Caco-2 (cell line): ENCODE measurements around the gene IPMK. TPM values are rescaled to one million over a fixed set of nuclear protein-coding genes. Genes with fewer than 3 reads are reported as not detected.
"Not testable (repeated sequence)": the region's sequence is repeated elsewhere in the genome, so short reads cannot be mapped to it uniquely, and the experiment has no call there.

ENCODE experiments used
- BruUV-seq: library from RNA; stranded (reverse); fragments of 400-500 nt; replicated peaks from 2 replicates; lab custom pipeline; 2021; lab: Mats Ljungman, UMichigan
- CTCF ChIA-PET: fragments of 300-600 bp; sonication (Branson Sonifier 250); formaldehyde crosslinking; loops from one replicate; lab custom pipeline; 2022; ENCODE audit warnings: antibody characterized with exemption; lab: Charles Lee
- POLR2A ChIA-PET: fragments of 300-600 bp; sonication (Branson Sonifier 250); formaldehyde crosslinking; loops from one replicate; lab custom pipeline; 2022; ENCODE audit warnings: antibody characterized with exemption; lab: Charles Lee
- DNase-seq, 2 experiments: peaks; one replicate each; pipeline versions ENCODE4 v3.0.0 to v3.0.0-alpha.2; 2020 to 2022
- H3K27me3 ChIP-seq: replicated peaks from 2 replicates; pipeline ENCODE4 v1.6.0; 2011; ENCODE audit warnings: low read length; ENCODE audit not compliant: control insufficient read depth, insufficient read depth
- H3K36me3 ChIP-seq: 2 replicates; pipeline ENCODE4 v1.5.1; 2011; ENCODE audit warnings: low read length; ENCODE audit not compliant: control insufficient read depth, insufficient read depth
- H3K4me1 ChIP-seq: fragments of 250-450 bp; sonication (Bioruptor Pico); 2 replicates; pipeline ENCODE4 v1.5.1; 2020; ENCODE audit warnings: mild to moderate bottlenecking
- H3K4me3 ChIP-seq: 2 replicates; pipeline ENCODE4 v1.5.1; 2011; ENCODE audit warnings: low read depth, mild to moderate bottlenecking, control low read depth, low read length
- H3K9me3 ChIP-seq: fragments of 250-450 bp; sonication (Bioruptor Pico); 2 replicates; pipeline ENCODE4 v1.5.1; 2020; ENCODE audit warnings: mild to moderate bottlenecking, moderate library complexity
- H3K27ac Mint-ChIP-seq: one replicate; pipeline ENCODE4 v1.8.0; 2022; ENCODE audit warnings: mixed read lengths; ENCODE audit not compliant: unreplicated experiment
- H3K27me3 Mint-ChIP-seq: one replicate; pipeline ENCODE4 v1.8.0; 2022; ENCODE audit warnings: mixed read lengths; ENCODE audit not compliant: insufficient read depth, unreplicated experiment
- H3K36me3 Mint-ChIP-seq: one replicate; pipeline ENCODE4 v1.8.0; 2022; ENCODE audit warnings: mild to moderate bottlenecking, mixed read lengths; ENCODE audit not compliant: insufficient read depth, unreplicated experiment
- H3K4me1 Mint-ChIP-seq: one replicate; pipeline ENCODE4 v1.8.0; 2022; ENCODE audit warnings: low read depth, mixed read lengths; ENCODE audit not compliant: unreplicated experiment
- H3K4me3 Mint-ChIP-seq: one replicate; pipeline ENCODE4 v1.8.0; 2022; ENCODE audit warnings: mild to moderate bottlenecking, moderate library complexity, mixed read lengths; ENCODE audit not compliant: unreplicated experiment
- H3K9me3 Mint-ChIP-seq: one replicate; pipeline ENCODE4 v1.8.0; 2022; ENCODE audit warnings: mixed read lengths; ENCODE audit not compliant: unreplicated experiment
- CTCF ChIP-seq, 2 experiments: fragments of 200-600 bp in 1 of 2; IDR thresholded peaks; 1 replicate in 1 of 2; 2 replicates in 1 of 2; pipeline versions ENCODE4 v1.5.1 to v1.8.0; 2011 to 2022; ENCODE audit warnings: antibody characterized with exemption in 1 of 2, control low read depth in 1 of 2, inconsistent platforms in 1 of 2, low read depth in 1 of 2, low read length in 1 of 2, mild to moderate bottlenecking in 1 of 2, moderate library complexity in 1 of 2; ENCODE audit not compliant: insufficient read depth in 1 of 2, severe bottlenecking in 1 of 2, unreplicated experiment in 1 of 2
- intact Hi-C: fragments of 100-400 bp; cut with micrococcal nuclease; formaldehyde crosslinking; loops from one replicate; pipeline ENCODE4 v1.10.0; 2022; ENCODE audit not compliant: unreplicated experiment
- total RNA-seq: library from RNA; stranded (reverse); gene quantifications from 2 replicates; pipeline ENCODE4 v1.2.3, GENCODE V29; 2022

Gene IPMK
- total RNA-seq, 1 experiment from 2014 or later, result 18.3 TPM

- intact Hi-C loops, result loop anchor here (1.0 kb wide), 2 partner anchors 17 to 29 kb away; no protein-coding TSS in a partner anchor
- peak overlapping the region; percentile 32 for H3K27ac Mint-ChIP-seq
- POLR2A ChIA-PET, result interaction anchor here (0.7 to 1.9 kb wide), 3 partner anchors 28 to 212 kb away, joined by 3 to 7 read pairs (median 4); partner anchors contain the start of genes CISD1 and IPMK
These were observed 28.0 kb downstream of the IPMK start for GRCh38 chr10:58239561-58240169.

GRCh38 chr10:58237014-58237834 lies 30.5 kb downstream of the IPMK start:
- Histone ChIP-seq H3K36me3 (peaks cover 4% of the 10 kb centered on the region; the same call in 1 of the 2 replicates), H3K4me1 (peaks cover 36% of the 10 kb centered on the region), H3K27me3 (no peaks in the 10 kb centered on the region), H3K9me3 (no peaks in the 10 kb centered on the region), H3K4me3 (no peak overlapping the region)
- peak in 1 of 2 experiments; percentile 39 for DNase-seq
- no peak overlapping the region for H3K4me3 Mint-ChIP-seq
- H3K36me3 Mint-ChIP-seq, result peaks cover 33% of the 10 kb centered on the region
- CTCF ChIA-PET, result interaction anchor here (0.8 kb wide), 1 partner anchor 12 kb away, joined by 3 read pairs; no protein-coding TSS in a partner anchor
- TF ChIP-seq CTCF (IDR thresholded peaks at IDR 0.05; ENCODE audit: insufficient read depth in 1 of 2, low read depth in 1 of 2, low read length in 1 of 2, severe bottlenecking in 1 of 2, unreplicated experiment in 1 of 2), result no peak
- POLR2A ChIA-PET, result interaction anchor here (1.4 kb wide), 1 partner anchor 31 kb away, joined by 6 read pairs; the partner anchor contains the start of gene CISD1
- H3K27ac Mint-ChIP-seq, result peak overlapping the region; percentile 32
- peaks cover 46% of the 10 kb centered on the region for H3K4me1 Mint-ChIP-seq
- H3K9me3 Mint-ChIP-seq, result peaks cover 3% of the 10 kb centered on the region
- BruUV-seq, result no TSS peak
- no peaks in the 10 kb centered on the region for H3K27me3 Mint-ChIP-seq
- intact Hi-C loops, result no loop called here

More at GRCh38 chr10:58239561-58240169, 28.0 kb downstream of the IPMK start:
- Mint-ChIP-seq H3K27me3 (no peaks in the 10 kb centered on the region), H3K36me3 (peaks cover 22% of the 10 kb centered on the region), H3K4me3 (peak overlapping the region; percentile 34), H3K9me3 (peaks cover 16% of the 10 kb centered on the region), H3K4me1 (peaks cover 46% of the 10 kb centered on the region)
- H3K36me3 ChIP-seq, result peaks cover 4% of the 10 kb centered on the region; the same call in 1 of the 2 replicates
- CTCF ChIA-PET, result no interaction called here
- H3K4me3 ChIP-seq, result no peak overlapping the region
- peaks cover 36% of the 10 kb centered on the region for H3K4me1 ChIP-seq
- no peak for TF ChIP-seq CTCF (IDR thresholded peaks at IDR 0.05; ENCODE audit: insufficient read depth in 1 of 2, low read depth in 1 of 2, low read length in 1 of 2, severe bottlenecking in 1 of 2, unreplicated experiment in 1 of 2)
- no peaks in the 10 kb centered on the region for H3K27me3 ChIP-seq
- BruUV-seq, result no TSS peak
- peaks cover 5% of the 10 kb centered on the region; the same call in 1 of the 2 replicates for H3K9me3 ChIP-seq
- DNase-seq, result peak; percentile 48 to 57

GRCh38 chr10:58229856-58230255 lies 37.8 kb downstream of the IPMK start:
- Mint-ChIP-seq H3K36me3 (peaks cover 31% of the 10 kb centered on the region), H3K9me3 (peaks cover 12% of the 10 kb centered on the region), H3K4me1 (peaks cover 14% of the 10 kb centered on the region)
- intact Hi-C loops, H3K9me3 ChIP-seq, H3K4me3 ChIP-seq, CTCF ChIA-PET, H3K27ac Mint-ChIP-seq, H3K36me3 ChIP-seq, H3K27me3 Mint-ChIP-seq, BruUV-seq, H3K27me3 ChIP-seq, H3K4me3 Mint-ChIP-seq, DNase-seq, POLR2A ChIA-PET: not testable (repeated sequence)
- H3K4me1 ChIP-seq, result peaks cover 19% of the 10 kb centered on the region
